ENCODE measurements around the gene RPP25. TPM values are rescaled to one million over a fixed set of nuclear protein-coding genes. Genes with fewer than 3 reads are reported as not detected.
"Not testable (repeated sequence)": the region's sequence is repeated elsewhere in the genome, so short reads cannot be mapped to it uniquely, and the experiment has no call there.

Gene RPP25
- total RNA-seq, 1 donor from 2014 or later, result 17.0 TPM

DNA sequence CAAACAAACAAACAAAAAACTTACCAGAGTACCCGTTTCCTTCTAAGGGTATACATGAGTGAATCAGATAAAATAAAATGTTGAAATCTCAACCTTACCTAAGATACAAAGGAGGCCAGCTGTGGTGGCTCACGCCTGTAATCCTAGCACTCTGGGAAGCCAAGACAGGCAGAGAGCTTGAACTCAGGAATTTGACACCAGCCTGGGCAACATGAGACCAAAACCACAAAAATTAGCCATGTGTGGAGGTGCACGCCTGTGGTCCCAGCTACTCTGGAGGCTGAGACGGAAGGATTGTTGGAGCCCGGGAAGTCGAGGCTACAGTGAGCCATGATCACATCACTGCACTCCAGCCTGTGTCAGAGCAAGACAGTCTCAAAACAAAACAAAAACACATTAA is 38.9 kb downstream of the RPP25 start:
- TF ChIP-seq, protein P1, sequence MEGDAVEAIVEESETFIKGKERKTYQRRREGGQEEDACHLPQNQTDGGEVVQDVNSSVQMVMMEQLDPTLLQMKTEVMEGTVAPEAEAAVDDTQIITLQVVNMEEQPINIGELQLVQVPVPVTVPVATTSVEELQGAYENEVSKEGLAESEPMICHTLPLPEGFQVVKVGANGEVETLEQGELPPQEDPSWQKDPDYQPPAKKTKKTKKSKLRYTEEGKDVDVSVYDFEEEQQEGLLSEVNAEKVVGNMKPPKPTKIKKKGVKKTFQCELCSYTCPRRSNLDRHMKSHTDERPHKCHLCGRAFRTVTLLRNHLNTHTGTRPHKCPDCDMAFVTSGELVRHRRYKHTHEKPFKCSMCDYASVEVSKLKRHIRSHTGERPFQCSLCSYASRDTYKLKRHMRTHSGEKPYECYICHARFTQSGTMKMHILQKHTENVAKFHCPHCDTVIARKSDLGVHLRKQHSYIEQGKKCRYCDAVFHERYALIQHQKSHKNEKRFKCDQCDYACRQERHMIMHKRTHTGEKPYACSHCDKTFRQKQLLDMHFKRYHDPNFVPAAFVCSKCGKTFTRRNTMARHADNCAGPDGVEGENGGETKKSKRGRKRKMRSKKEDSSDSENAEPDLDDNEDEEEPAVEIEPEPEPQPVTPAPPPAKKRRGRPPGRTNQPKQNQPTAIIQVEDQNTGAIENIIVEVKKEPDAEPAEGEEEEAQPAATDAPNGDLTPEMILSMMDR (IDR thresholded peaks at IDR 0.05), result no peak
- peaks cover 93% of the 10 kb centered on the region for H3K36me3 ChIP-seq
- H3K4me1 ChIP-seq, result no peaks in the 10 kb centered on the region
- no peak for DNase-seq
- no peaks in the 10 kb centered on the region for H3K27me3 ChIP-seq (ENCODE audit: low read depth)
- intact Hi-C loops (cut with DNase I), result no loop called here
- no peak overlapping the region for H3K27ac ChIP-seq
- H3K9me3 ChIP-seq, result no peaks in the 10 kb centered on the region
- ATAC-seq, result no peak
- no peak overlapping the region for H3K4me3 ChIP-seq

- DNase-seq; H3K27ac ChIP-seq; H3K9me3 ChIP-seq; H3K27me3 ChIP-seq (ENCODE audit: low read depth); H3K4me3 ChIP-seq; ATAC-seq; H3K4me1 ChIP-seq; intact Hi-C loops (cut with DNase I): not testable (repeated sequence)
- peaks cover 55% of the 10 kb centered on the region for H3K36me3 ChIP-seq
These were observed 42.8 kb downstream of the RPP25 start for GRCh38 chr15:74913799-74914198.

- Histone ChIP-seq H3K9me3 (no peaks in the 10 kb centered on the region), H3K27ac (no peak overlapping the region), H3K36me3 (peaks cover 47% of the 10 kb centered on the region), H3K4me1 (no peaks in the 10 kb centered on the region), H3K4me3 (no peak overlapping the region), H3K27me3 (ENCODE audit: low read depth) (no peaks in the 10 kb centered on the region)
- DNase-seq (no peak), ATAC-seq (no peak)
- TF ChIP-seq, protein P1 (IDR thresholded peaks at IDR 0.05), result no peak
- intact Hi-C loops (cut with DNase I), result no loop called here
These were observed 43.5 kb downstream of the RPP25 start for GRCh38 chr15:74913041-74913440.

- Histone ChIP-seq H3K4me1 (peaks cover 23% of the 10 kb centered on the region), H3K4me3 (no peak overlapping the region), H3K9me3 (no peaks in the 10 kb centered on the region), H3K27ac (no peak overlapping the region), H3K36me3 (peaks cover 20% of the 10 kb centered on the region), H3K27me3 (ENCODE audit: low read depth) (no peaks in the 10 kb centered on the region)
- intact Hi-C loops (cut with DNase I), result no loop called here
- TF ChIP-seq, protein P1 (IDR thresholded peaks at IDR 0.05), result no peak
- no peak for ATAC-seq
- DNase-seq, result no peak
These were observed 47.9 kb downstream of the RPP25 start for GRCh38 chr15:74908635-74909034.

- no peak for DNase-seq
- TF ChIP-seq, protein P1 (IDR thresholded peaks at IDR 0.05), result no peak
- intact Hi-C loops (cut with DNase I), result no loop called here
- peak; percentile 7 to 45 for ATAC-seq
- H3K4me3 ChIP-seq, result peak overlapping the region; percentile 98
- peak overlapping the region; percentile 95 for H3K27ac ChIP-seq
- H3K27me3 ChIP-seq (ENCODE audit: low read depth), result no peaks in the 10 kb centered on the region
- no peaks in the 10 kb centered on the region for H3K9me3 ChIP-seq
- peaks cover 26% of the 10 kb centered on the region for H3K36me3 ChIP-seq
- H3K4me1 ChIP-seq, result peaks cover 31% of the 10 kb centered on the region
These were observed 49.3 kb downstream of the RPP25 start for GRCh38 chr15:74907163-74907870.

GRCh38 chr15:74906450-74907162 is 50.0 kb downstream of the RPP25 start, which contains the start of gene FAM219B:
FAM219B (minus strand) TSS chr15:74906851; CDS start chr15:74906800, 51 bp downstream.
- intact Hi-C loops (cut with DNase I), result no loop called here
- peak within 1 kb of the TSS; percentile 95 for H3K27ac ChIP-seq
- H3K9me3 ChIP-seq, result no peaks in the 10 kb centered on the region
- TF ChIP-seq, protein P1 (IDR thresholded peaks at IDR 0.05), result no peak
- no peaks in the 10 kb centered on the region for H3K27me3 ChIP-seq (ENCODE audit: low read depth)
- ATAC-seq (peak; percentile 97 to 99), DNase-seq (peak; percentile 97)
- peaks cover 33% of the 10 kb centered on the region for H3K36me3 ChIP-seq
- peaks cover 39% of the 10 kb centered on the region for H3K4me1 ChIP-seq
- H3K4me3 ChIP-seq, result peak within 1 kb of the TSS; percentile 98

All from lower lobe of right lung (tissue), 2 donors.